Esophagus squamous epithelium (tissue), 4 donors: Measurements from ENCODE around the gene CFAP99.

ENCODE experiments used
- POLR2A ChIP-seq, 4 donors: fragments of 450-650 bp; IDR thresholded peaks; one replicate each; pipeline ENCODE4 v1.6.1; 2017; ENCODE audit warnings: antibody characterized with exemption in 4 of 4, mild to moderate bottlenecking in 4 of 4, moderate library complexity in 3 of 4
- TF ChIP-seq, protein P1 (sequence below), 6 experiments: fragments of 450-650 bp in 4 of 6; fragments of 200-600 bp in 2 of 6; sonication (generic) in 2 of 6; IDR thresholded peaks; one replicate each; pipeline ENCODE4 v1.5.1; 2016 to 2019; ENCODE audit warnings: antibody characterized with exemption in 6 of 6, mild to moderate bottlenecking in 4 of 6, moderate library complexity in 4 of 6

DNA sequence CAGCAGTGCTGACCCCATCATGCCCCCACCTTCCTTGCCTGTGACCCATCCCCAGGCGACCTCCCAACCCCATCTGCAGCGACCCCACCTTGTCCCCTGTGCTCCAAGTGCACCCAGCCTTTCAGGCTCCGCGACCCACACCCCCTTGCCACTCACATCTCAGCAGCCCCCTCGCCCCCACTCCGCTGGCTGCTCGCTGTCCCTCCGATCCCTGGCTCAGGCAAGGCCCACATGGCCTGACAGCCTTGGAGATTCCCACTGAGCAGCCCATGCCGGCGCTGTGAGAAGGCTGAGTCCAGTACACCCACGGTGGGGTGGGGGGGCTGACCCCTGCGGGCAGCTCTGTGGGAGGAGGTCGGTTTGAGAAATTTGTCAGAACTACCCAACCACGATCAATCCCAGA, 9.4 kb upstream of the CFAP99 start:
- TF ChIP-seq POLR2A (IDR thresholded peaks at IDR 0.05), result no peak
- TF ChIP-seq, protein P1, sequence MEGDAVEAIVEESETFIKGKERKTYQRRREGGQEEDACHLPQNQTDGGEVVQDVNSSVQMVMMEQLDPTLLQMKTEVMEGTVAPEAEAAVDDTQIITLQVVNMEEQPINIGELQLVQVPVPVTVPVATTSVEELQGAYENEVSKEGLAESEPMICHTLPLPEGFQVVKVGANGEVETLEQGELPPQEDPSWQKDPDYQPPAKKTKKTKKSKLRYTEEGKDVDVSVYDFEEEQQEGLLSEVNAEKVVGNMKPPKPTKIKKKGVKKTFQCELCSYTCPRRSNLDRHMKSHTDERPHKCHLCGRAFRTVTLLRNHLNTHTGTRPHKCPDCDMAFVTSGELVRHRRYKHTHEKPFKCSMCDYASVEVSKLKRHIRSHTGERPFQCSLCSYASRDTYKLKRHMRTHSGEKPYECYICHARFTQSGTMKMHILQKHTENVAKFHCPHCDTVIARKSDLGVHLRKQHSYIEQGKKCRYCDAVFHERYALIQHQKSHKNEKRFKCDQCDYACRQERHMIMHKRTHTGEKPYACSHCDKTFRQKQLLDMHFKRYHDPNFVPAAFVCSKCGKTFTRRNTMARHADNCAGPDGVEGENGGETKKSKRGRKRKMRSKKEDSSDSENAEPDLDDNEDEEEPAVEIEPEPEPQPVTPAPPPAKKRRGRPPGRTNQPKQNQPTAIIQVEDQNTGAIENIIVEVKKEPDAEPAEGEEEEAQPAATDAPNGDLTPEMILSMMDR (IDR thresholded peaks at IDR 0.05), result no peak
